GM10248 (cell line): Measurements from ENCODE around the gene DSTN.

Experiments used
- CTCF ChIA-PET: fragments of 300-600 bp; sonication (Branson Sonifier 250); formaldehyde crosslinking; extraction: SDS; loops from one replicate; lab custom pipeline; 2021; ENCODE audit warnings: antibody characterized with exemption; lab: Yijun Ruan, JAX
- POLR2A ChIA-PET: fragments of 350-650 bp; sonication (Branson Sonifier 250); formaldehyde crosslinking; extraction: SDS; loops from one replicate; lab custom pipeline; 2020; ENCODE audit warnings: antibody characterized with exemption; lab: Yijun Ruan, JAX
- DNase-seq: peaks from one replicate; pipeline ENCODE4 v3.0.0; 2012; ENCODE audit errors: extremely low spot score
- CTCF ChIP-seq: IDR thresholded peaks from 2 replicates; pipeline ENCODE4 v1.5.1; 2012; ENCODE audit warnings: mild to moderate bottlenecking, low read depth; ENCODE audit errors: extremely low read depth, missing control alignments, control extremely low read depth

The DSTN gene

GRCh38 chr20:17542481-17542880 is 27.4 kb upstream of the DSTN start:
- no peak for DNase-seq
- TF ChIP-seq CTCF: no peak
- CTCF ChIA-PET: interaction anchor here (1.1 to 1.6 kb wide), 4 partner anchors 13 to 140 kb away, joined by 3 to 4 read pairs (median 3); no protein-coding TSS in a partner anchor
- POLR2A ChIA-PET: no interaction called here

- POLR2A ChIA-PET: no interaction called here
- CTCF ChIA-PET: interaction anchor here (1.6 kb wide), 1 partner anchor 140 kb away, joined by 3 read pairs; no protein-coding TSS in a partner anchor
- TF ChIP-seq CTCF: no peak
- DNase-seq: no peak
Measured at GRCh38 chr20:17542993-17543412, 26.9 kb upstream of the DSTN start.

DNA sequence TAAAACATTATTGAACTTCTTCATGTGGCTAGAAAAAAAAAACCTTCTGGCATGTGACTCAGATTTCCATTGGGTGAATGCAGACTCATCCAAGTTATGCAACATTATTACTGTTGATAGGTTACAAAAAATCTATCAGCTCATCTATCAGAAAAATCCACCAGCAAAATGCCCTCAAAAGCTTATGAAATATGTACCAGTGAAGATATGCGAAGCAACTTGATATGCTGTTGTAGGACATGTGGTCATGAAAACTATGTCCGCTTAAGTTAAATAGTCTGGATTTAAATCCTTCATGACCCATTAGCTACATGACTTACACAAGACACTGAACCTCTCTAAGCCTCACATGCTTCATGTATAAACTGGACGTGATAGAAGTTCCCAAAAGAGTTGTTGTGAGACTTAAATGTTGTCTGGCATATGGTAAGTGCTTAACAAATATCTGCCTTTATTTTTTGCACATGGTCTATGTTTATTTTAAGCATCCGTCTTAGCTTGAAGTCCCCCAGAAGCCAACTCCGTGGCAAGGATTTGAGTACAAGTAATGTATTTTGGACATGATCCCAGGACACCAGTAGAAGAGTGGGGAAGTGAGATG is 26.2 kb upstream of the DSTN start:
- CTCF ChIA-PET: interaction anchor here (1.6 kb wide), 1 partner anchor 139 kb away, joined by 3 read pairs; no protein-coding TSS in a partner anchor
- no peak for TF ChIP-seq CTCF
- no peak for DNase-seq
- POLR2A ChIA-PET: no interaction called here

- POLR2A ChIA-PET: no interaction called here
Measured at GRCh38 chr20:17545127-17545526, 24.7 kb upstream of the DSTN start.

GRCh38 chr20:17549131-17549530 is 20.7 kb upstream of the DSTN start:
- ChIA-PET POLR2A (no interaction called here), CTCF (no interaction called here)
- no peak for DNase-seq
- TF ChIP-seq CTCF: no peak

More at GRCh38 chr20:17545127-17545526, 24.7 kb upstream of the DSTN start:
- CTCF ChIA-PET: no interaction called here
- no peak for DNase-seq
- no peak for TF ChIP-seq CTCF

DNA sequence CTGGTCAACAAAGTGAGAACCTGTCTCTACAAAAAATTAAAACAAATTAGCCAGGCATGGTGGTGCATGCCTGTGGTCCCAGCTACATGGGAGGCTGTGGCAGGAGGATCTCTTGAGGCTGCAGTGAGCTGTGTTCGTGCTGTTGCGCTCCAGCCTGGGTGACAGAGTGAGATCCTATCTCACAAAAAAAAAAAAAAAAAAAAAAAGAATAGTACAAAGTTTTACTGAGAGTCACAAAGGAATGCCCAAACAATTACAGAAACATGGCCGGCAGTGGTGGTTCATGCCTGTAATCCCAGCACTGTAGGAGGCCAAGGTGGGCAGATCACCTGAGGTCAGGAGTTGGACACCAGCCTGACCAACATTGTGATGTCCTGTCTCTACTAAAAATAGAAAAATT is 14.8 kb upstream of the DSTN start:
- TF ChIP-seq CTCF: no peak
- DNase-seq: no peak
- ChIA-PET POLR2A (no interaction called here), CTCF (interaction anchor here (1.1 kb wide), 1 partner anchor 13 kb away, joined by 3 read pairs; no protein-coding TSS in a partner anchor)
